Epidermal melanocyte (primary cell): ENCODE results near the gene ZDHHC14.
"Not testable (repeated sequence)": the region's sequence is repeated elsewhere in the genome, so short reads cannot be mapped to it uniquely, and the experiment has no call there.

ENCODE experiments used
- DNase-seq: peaks from one replicate; pipeline ENCODE4 v3.0.0; 2011; ENCODE audit warnings: low spot score; ENCODE audit not compliant: insufficient read length

Gene ZDHHC14

DNA sequence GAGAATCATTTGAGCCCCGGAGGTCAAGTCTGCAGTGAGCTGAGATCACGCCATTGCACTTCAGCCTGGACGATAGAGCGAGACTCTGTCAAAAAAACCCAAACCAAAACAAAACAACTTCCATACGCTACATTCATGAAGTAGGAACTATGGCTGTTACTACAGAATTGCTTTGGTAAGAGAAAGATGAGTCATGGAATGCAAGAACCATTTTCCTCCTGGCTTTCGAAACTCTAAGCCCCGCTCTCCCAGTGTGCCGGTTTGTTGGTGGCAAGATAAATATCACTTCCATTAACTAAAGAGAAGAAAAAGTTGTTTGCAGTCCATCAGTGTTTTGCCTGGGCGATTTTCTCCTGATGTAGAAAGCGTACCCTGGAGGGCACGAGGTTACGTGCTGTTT lies 61.3 kb downstream of the ZDHHC14 start:
- DNase-seq, result no peak

DNA sequence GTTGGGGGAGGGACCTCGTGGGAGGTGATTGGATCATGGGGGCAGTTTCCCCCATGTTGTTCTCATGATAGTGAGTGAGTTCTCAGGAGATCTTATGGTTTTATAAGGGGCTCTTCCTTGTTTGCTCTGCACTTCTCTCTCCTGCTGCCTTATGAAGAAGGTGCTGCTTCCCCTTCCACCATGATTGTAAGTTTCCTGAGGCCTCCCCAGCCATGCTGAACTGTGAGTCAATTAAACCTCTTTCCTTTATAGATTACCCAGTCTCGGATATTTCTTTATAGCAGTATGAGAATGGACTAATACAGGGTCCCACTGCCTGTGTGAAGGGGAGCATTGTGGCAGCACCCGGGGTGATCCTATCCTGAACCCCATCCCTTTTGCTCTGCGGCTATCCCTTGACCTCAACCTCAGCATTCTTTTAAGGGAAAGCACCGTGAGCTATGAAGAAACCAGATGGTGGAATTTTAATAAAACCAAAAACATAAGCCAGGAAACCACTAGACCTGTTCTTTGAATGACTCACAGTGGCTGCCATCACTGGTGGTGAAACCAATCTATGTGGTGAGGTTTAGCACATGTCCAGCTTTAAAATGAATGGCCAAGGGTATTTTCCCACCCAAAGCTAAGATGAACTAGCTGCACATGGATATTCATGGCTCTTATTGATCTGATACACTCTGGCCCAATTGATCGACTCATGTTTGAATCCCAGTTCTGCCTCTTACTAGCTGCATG lies 62.2 kb downstream of the ZDHHC14 start:
- no peak for DNase-seq

- no peak for DNase-seq
Measured at GRCh38 chr6:157445277-157446009, 64.5 kb downstream of the ZDHHC14 start.

GRCh38 chr6:157447735-157448134 lies 66.7 kb downstream of the ZDHHC14 start:
- no peak for DNase-seq

- no peak for DNase-seq
Measured at GRCh38 chr6:157449610-157450009, 68.6 kb downstream of the ZDHHC14 start.

GRCh38 chr6:157450931-157451742 lies 70.1 kb downstream of the ZDHHC14 start:
- no peak for DNase-seq

DNA sequence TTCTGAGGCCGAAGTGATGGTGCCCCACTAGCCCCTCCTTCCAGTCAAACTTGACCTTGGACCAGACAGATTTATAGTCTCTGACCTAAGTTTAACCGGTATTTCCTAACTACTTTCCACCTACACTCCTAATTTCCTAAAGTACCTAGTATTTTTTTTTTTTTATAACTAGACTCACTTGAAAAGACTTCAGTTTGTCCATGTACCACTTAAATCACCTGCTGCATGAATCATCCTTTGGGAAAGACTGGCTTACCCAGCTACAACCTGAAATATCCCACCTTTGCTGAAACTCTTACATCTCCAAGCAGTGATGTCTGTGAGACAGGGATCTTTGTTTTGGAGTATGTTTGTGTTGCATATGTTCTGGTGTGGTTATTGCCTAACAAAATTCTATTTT lies 71.1 kb downstream of the ZDHHC14 start:
- DNase-seq, result no peak

DNA sequence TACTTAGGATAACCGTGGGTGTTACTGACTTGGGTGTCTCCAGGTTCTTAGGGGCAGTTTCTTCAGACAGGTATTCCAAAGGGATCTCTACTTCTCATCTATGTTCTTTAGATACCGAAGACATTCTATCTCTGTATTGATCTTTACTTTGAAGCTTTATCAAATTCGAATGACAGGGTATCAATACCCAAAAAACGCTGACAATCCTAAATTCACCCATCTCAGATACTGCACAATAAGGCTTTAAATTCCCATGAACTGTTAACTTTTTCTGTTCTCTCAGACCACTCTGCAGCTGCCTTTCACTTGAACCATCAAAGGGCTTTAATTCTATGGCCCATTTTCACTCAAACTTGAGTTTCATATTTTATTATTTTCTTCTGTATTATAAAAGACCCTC lies 72.1 kb downstream of the ZDHHC14 start:
- no peak for DNase-seq

GRCh38 chr6:157453978-157454377 lies 73.0 kb downstream of the ZDHHC14 start:
- DNase-seq, result no peak

GRCh38 chr6:157454762-157455714 lies 74.0 kb downstream of the ZDHHC14 start:
- DNase-seq, result no peak

DNA sequence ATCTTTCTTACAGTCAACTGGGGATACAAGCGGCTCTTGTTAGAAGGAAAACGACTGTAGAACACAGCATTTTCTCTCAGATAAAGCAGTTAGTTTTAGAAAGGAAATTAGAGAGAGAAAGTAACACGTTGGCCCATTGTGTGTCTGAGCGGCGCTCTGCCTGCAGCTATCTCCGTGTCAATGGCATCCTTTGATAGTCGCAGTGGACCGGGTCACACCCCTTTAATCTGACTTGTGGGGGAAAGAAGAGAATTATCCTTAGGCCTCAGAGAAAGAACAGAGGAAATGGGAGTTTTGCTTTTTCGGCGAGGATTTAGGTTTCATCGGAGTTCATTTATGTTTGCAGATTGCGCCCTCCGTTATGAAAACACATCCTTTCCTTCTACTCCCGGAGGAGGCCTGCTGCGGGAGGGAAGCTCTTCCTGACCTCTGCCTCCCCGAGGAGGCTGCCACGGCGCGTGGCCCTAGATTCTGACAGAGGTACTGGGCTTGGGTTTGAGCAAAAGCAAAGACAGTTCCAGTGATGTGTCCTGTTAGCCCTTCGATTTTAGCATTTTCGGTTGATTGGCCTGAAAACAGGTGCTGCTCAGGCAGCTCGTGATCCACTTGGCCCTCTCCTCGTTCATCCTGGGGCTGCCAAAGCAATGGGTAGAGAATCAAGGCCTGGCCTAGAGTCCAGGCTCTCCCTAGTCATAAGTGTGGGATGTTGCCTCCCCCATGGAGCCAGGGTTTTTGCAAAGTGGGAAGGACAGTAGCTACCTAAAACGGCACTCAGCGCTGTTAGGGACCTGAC lies 74.9 kb downstream of the ZDHHC14 start:
- DNase-seq, result peak; percentile 67

DNA sequence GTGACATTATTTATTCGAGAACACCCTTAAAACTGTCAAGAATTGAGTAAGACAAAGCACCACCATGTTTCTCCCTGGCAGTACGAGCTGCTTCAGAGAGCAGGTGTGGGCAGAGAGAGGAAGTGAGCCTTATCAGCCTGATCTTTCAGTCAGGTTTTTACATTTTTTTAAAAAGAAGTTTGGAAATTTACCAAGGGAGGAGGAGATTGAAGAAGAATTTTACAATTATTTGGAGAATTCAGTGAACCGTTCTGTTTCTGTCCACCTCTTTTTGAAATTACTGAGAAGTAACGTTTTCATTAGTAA lies 75.5 kb downstream of the ZDHHC14 start:
- DNase-seq, result no peak

DNA sequence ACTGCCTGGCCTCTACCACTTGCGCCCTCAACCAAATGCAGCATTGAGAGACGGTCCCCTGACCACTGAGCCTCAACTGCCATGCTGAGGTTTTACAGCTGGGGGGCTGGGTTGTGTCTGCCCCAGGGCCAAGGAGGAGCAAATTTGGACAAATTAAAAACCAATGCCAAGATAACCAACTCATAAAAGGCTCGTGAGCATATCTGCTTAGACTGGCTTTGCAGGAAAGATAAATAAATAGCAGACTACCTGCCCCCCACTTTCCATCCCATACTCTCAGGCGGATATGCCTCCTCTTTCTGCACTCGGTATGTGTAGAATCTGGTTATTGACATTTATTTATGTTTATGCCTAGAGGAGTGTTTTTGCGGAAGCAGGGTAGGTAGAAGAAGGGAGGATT lies 76.8 kb downstream of the ZDHHC14 start:
- DNase-seq, result no peak

- no peak for DNase-seq
Measured at GRCh38 chr6:157459327-157459726, 78.3 kb downstream of the ZDHHC14 start.

GRCh38 chr6:157460182-157460999 lies 79.4 kb downstream of the ZDHHC14 start:
- no peak for DNase-seq

GRCh38 chr6:157461000-157461915 lies 80.3 kb downstream of the ZDHHC14 start:
- no peak for DNase-seq

- DNase-seq, result no peak
Measured at GRCh38 chr6:157462956-157463742, 82.2 kb downstream of the ZDHHC14 start.

GRCh38 chr6:157463743-157464135 lies 82.7 kb downstream of the ZDHHC14 start:
- not testable (repeated sequence) for DNase-seq
